ENCODE data around the gene RHOXF2.

- TF ChIP-seq CTCF (IDR thresholded peaks at IDR 0.05) (no peak), POLR2A (IDR thresholded peaks at IDR 0.05) (no peak)
Measured at GRCh38 chrX:120207009-120207605, 48.7 kb downstream of the RHOXF2 start.

All from thyroid gland (tissue), 4 donors.